Hepatocyte (in vitro differentiated cells): ENCODE results near the gene HAUS6.

ENCODE experiments used
- CTCF ChIP-seq: fragments of 200-600 bp; sonication (generic); IDR thresholded peaks from 2 replicates; pipeline ENCODE4 v1.5.1; 2016; ENCODE audit warnings: antibody characterized with exemption, mild to moderate bottlenecking; ENCODE audit not compliant: poor library complexity
- EZH2 ChIP-seq: fragments of 200-600 bp; sonication (generic); IDR thresholded peaks from 2 replicates; pipeline ENCODE4 v1.6.1; 2016; ENCODE audit warnings: antibody characterized with exemption, mild to moderate bottlenecking, borderline replicate concordance
- EZH2phosphoT487 ChIP-seq: fragments of 200-600 bp; sonication (generic); IDR thresholded peaks from one replicate; pipeline ENCODE4 v1.6.1; 2018; ENCODE audit warnings: antibody characterized with exemption, mild to moderate bottlenecking, low read depth, moderate library complexity; ENCODE audit not compliant: unreplicated experiment, severe bottlenecking

GRCh38 chr9:19127871-19128500 lies 25.3 kb upstream of the HAUS6 start:
- TF ChIP-seq CTCF: no peak
- no peak for TF ChIP-seq EZH2
- no peak for TF ChIP-seq EZH2phosphoT487
